Stimulated activated CD4-positive, alpha-beta T cell treated with anti-CD3 and anti-CD28 coated beads, TNF-alpha, amount 100 ng/mL, for 24 hours (primary cell): ENCODE measurements around the gene GLB1L3.
A peak's percentile ranks its signal among the peaks of the same experiment; 100 is the strongest.
"Not testable (repeated sequence)": the region's sequence is repeated elsewhere in the genome, so short reads cannot be mapped to it uniquely, and the experiment has no call there.

Experiments used
- DNase-seq, 3 experiments: peaks; one replicate each; pipeline ENCODE4 v3.0.0-alpha.2; 2020; ENCODE audit warnings: low read depth in 3 of 3

GLB1L3 gene

DNA sequence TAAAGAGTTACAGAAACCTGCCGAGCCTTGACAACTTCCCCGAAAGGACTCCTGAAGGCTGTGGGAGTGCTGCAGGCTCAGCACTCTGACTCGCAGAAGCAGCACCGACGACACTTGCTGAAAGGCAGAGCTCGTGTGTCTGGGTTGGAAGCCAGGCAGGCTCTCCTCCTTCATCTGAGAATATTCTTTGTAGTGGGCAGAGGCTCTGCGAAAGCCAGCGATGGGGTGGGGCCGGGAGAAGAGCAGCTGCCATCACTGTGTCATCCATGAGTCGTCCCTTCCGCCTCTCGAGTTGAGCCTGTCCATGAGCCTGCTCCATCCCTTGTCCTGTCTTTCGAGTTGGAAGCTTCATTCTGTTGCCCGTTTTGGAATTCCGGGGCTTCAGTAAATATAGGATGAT lies 67.5 kb downstream of the GLB1L3 start:
- DNase-seq = no peak

DNA sequence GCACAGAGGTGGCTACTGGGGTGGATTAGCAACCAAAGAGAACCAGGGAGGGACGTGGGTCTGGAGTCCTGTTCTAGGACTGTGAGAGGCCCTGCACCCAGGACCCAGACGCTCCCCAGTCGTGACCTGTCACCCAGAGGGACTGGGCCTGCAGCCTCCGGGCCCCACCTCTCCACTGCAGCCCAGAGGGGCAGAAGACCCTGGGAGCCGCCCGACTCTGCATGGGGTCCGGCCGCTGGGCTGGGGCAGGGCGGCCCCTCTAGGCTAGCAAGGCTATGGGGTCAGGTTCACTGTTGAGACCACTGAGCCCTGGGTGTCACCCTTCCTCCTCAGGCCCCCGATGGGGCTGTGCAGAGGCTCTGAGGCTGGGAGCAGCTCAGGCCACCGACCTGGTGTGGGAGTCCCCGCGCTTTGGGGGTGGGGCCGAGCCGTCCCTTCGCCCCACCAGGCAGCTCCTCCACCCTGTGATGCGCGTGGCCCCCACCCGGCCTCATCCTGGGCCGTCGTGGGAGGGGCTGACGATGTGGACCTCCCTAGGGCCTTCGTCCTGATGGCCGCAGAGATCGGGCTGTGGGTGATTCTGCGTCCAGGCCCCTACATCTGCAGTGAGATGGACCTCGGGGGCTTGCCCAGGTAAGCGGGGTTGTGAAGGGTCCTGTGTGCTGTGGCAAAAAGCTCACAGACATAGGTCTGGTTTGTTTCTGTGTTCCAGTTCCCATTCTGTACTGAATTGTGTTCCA lies 68.5 kb downstream of the GLB1L3 start:
- not testable (repeated sequence) for DNase-seq

DNA sequence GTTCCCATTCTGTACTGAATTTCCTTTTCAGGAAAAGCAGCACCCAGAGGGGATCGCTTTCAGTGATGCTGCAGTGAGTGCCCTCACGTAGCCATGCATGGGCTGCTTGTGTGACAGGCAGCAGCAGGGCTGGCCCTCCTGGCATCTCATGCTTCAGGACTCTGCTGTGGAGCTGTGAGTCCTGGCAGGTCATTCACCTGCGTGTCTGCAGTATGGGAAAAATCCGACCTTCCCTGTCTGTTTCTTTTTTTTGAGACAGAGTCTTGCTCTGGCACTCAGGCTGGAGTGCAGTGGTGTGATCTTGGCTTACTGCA lies 69.0 kb downstream of the GLB1L3 start:
- no peak for DNase-seq

DNA sequence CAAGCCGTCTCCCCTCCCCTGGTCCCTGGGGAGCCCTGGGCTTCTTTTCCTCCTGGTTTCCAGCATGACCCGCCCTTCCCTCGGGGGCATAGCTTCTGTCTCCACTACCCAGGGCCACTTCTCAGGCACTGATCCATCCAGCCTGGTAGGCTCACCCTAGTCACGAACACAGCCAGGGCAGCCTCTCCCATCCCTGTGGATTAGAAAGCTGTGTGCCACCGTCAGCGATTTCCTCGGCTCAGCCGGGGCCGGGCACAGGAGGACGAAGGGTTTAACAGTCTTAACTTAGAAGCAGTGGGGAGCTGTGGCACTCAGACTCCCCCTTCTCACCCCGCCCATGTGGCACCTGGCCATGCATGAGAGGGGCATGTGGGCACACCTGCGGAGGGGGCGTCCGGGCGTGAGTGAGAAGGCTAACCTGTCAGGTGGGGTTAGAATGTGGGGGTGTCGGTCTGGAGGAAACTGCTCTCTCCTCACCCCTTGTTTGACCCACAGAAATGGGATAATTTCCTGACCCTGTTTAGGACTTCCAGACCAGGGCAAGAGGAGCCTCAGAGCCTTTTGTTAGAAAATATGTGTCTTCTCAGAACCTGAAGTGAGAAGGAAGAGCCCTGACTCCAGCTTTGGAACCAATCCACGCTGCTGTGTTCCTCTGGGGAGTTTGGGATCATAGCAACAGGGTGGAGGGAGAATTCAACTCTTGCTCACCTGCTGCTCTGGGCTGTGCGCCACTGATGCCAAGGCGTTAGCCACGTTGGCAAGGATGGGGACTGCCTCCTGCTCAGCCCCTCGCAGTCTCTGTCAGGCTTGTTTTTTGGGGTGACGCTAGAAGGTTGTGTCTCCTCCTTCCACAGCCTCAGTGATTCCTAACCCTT lies 70.2 kb downstream of the GLB1L3 start:
- no peak for DNase-seq

DNA sequence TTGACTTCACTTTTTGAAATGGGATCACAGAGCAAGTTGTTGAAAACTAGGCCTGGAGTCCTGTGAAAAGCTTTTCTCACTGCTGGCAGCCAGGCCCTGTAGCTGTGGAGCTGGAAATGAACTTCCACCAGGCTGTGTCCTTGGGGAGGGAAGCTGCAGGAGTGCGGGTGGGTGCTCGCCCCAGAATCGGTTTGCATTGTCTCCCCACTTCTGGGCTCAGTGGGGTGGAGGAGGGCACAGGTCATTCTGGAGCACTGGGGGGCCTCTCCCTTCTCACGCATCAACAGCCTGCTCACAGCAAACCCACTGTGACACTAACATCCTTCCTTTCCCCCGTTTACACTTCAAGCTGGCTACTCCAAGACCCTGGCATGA lies 70.8 kb downstream of the GLB1L3 start:
- no peak for DNase-seq

DNA sequence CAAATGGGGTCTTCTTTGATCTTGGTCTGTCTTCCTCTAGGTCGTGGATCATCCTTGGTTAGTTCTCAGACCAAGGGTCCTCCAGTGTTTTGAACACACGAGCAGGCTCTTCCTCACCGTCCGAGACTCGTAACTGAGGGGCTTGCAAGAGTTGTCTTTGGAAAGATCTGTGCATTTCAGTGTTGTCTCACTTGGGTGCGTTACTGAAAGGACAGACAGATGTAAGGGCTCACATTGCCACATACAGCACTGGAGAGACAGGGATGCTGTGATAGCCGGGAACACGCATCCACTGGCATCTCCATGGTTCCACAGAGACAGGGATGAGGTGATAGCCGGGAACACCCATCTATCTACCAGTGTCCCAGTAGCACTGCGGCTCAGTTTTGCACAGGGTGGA lies 71.3 kb downstream of the GLB1L3 start:
- DNase-seq = no peak

DNA sequence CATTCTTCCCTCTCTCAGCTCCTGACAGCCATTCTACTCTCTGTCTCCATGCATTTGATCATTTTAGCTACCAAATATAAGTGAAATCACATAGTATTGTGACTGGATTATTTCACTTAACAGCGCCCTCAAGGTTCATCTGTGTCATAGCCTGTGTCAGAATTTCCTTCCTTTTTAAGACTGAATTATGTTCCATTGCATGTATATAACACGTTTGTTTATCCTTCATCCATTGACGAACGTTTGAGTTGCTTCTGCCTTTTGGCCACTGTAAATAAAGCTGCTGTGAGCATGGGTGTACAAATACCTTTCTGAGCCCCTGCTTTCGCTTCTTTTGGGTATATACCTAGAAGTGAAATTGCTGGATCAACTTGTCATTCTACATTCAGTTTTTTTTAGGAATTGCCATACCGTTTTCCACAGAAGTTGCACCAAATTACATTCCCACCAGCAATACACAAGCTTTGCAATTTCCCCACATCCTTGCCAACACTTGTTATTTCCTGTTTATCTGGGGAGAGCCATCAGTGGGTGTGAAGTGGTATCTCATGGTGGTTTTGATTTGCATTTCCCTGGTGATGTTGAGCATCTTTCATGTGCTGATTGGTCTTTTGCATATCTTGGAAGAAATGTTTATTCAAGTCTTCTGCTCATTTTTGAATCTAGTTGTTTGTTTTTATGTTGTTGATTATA lies 73.1 kb downstream of the GLB1L3 start:
- no peak for DNase-seq

DNA sequence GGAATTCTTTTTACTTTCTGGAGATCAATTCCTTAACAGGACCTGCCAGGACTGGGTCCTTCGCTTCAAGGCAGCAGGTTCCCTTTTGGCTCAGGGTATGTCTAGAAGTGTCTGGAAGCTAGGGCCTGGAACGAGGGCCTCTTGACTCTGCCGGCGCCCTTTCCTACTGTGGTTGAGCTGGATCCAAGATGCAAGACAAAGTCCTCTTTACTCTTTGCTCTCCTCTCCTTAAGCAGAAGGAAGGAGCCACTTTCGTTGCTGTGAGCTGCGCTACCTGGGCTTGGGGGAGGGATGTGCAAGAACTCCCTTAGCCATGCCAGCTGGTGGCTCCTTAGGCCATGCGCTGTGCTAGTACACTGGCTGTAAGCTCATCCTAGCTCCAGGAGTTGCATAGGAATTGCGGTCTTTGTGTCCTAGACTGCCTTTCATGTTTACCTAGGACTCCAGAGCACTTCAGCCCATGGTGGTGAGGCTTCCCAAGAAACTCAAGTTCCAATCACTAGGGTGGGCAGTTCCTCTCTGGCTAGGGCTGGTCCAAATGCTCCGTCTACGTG lies 73.7 kb downstream of the GLB1L3 start:
- no peak for DNase-seq

DNA sequence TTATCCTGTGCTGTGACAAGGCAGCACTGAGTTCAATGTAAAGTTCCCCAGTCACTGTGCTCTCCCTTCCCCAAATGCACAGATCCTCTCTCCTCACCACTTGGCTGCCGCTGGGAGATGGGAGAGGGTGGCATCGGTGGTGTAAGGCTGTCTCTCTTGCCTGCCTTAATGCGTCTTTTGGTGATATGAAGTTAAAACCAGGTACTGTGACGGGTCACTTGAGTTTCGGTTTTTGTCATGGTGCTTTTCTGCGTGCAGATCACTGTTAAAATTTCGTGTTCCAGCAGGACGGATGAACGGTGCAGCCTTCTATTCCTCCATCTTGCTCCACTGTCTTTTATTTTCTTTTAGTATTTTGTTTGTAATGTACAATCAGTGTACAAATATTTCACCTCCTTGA lies 74.2 kb downstream of the GLB1L3 start:
- no peak for DNase-seq

DNA sequence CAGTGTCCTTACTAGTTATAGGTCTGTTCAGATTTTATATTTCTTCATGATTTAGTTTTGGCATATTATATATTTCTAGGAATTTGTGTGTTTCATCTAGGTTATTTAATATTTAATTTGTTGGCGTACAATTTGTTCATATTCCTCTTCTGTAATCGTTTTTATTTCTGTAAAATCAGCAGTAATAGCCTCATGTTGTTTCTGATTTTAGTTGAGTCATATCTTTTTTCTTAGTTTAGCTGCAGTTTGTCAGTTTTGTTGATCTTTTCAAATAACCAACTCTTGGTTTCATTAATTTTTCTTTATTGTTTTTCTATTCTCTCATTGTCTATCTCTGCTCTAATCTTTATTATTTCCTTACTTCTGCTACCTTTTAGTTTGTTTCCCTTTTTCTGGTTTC lies 75.9 kb downstream of the GLB1L3 start:
- no peak for DNase-seq

DNA sequence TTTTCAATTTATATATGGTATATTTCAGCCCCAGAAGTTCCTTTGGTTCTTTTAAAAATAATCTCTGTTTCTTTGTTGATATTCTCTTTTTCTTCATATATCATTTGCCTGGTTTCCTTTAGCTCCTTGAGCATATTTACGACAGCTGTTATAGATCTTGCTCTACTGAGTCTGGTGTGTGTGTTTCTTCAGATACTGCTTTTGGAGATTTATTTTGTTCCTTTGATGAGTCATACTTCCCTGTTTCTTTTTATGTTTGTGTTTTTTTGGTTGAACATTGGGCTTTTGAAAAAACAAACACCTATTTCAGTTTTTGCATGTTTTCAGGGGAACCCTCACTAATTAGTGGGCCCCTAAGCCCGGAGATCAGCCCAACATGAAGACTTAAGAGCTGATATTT lies 79.0 kb downstream of the GLB1L3 start:
- DNase-seq = no peak

DNA sequence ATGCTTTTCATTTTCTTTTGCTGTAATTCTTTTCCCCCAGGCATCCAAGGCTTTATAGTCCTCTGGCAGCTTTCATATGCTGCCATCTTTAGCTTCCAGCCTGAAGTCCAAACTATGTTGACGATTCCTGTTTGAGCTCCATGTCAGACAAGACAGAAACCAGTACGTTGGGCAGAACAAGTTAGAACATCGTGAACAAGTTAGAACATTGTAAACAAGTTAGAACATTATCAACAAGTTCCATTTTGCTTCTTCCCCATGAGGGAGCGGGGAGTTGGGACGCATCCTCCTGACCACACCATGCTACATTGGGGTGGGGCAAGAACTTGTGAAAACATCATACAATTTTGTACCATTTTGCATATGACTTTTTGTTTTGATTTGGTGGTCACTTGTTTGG lies 79.5 kb downstream of the GLB1L3 start:
- DNase-seq = no peak

DNA sequence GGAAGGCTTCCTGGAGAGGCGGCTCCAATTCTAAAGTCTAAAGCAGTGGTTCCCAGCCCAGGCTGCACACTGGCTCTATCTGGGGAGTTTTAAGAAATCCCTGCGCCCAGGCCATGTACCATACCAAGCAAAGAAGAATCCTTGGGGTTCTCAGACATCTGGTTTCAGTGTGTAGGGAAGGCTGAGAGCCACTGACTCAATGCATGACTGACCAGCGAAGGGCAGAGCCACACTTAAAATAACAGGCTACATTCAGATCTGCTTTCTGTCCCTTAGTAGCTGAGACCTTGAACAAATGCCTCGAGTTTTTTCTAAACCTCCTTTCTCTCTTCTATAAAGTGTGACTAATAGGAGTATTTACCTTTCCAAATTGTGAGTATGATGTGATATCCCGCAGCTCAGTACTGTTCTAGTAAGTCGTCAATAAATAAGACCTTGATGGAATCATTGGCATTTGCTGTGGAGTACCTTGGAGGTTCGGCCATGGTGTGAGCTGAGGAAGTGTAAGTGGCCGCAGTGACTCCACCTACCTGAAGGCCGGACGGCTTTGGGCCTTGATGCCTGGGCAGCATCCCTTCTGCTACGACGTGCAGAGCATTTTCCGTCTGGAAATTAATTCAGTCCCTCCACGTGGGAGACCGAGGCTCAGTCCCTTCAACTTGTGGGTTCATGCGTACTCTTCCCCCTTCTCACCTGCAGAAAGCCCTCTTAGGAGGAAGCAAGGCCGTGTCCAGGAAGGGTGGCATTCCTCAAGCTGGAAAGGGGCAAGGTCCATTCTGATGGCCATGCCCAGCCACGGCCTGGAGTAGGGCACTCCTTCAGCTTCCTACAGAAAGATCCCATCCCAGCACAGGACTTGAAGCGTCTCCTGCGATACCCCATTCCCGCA lies 80.7 kb downstream of the GLB1L3 start:
- DNase-seq = no peak

DNA sequence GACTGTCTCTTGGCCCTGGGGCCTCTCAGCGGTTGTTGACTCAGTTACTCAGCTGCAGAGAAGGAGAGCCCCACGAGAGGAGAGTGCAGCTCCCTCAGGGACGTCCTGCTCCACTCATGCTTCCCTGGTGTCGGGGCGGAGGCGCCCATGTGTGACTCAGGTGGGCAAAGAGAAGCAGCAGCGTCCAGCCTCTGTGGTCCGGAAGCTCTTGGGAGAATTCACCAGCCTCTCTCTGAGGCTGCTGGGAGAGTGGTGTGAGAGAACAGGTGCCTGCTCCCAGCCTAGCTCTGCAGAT lies 81.3 kb downstream of the GLB1L3 start:
- no peak for DNase-seq

DNA sequence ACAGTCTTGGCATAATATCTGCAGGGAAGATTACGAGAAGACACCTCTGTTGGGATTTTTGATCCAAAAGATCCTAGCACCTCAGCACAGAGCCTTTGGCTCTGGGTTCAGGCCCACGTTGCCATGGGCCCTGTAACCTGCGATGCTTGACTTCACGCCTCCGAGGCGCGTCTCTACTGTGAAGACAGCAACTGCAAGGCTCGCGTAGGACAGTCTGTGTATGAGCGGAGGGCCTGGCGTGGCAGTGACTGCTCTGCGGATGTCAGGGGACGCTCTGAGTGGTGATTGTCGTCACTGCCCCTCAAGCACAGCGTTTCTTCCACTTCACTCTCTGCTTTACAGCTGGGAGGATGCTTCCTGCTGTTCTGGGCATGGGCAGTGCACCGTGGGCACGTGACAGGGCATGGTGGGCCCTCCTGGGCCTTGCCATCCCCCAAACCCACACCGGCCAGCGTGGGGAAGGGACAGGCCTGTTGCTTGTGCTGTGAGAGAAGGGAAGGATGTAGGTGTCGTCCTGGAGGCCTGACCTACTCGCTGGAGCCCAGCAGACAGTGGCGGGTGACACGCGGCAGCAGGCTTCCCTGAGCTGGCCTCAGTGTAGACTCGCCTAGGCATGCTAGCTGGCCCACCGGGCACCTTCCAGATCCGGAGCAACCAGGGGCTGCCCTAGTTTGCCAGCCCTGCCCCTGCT lies 82.1 kb downstream of the GLB1L3 start:
- no peak for DNase-seq

DNA sequence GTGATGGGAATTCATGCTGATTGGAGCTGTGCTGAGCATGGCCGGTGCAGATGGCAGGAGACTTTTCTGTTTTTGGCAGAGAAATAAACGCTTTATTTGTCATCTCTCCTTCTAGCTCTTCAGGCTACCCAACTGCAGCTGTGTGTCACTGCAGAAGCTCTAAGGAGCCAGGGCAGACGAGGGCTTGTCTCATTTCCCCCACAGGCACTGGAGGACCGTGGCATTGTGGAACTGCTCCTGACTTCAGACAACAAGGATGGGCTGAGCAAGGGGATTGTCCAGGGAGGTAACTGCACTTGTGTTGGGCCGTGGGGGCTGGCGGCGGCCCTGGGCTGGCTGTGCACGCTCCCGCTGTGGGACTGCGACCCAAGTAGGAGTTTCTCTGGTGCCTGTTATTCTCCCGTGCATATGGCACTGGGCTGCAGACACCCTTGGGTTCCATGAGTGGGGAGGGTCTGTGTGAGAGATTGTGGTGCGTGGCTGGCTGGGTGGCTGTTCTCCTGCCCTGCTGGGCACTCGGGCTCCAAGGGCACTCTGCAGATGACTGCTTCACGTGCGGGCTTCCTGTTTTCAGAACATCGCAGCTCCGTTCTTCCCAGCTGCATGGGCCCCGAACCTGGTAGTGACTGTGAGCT lies 82.8 kb downstream of the GLB1L3 start:
- no peak for DNase-seq

DNA sequence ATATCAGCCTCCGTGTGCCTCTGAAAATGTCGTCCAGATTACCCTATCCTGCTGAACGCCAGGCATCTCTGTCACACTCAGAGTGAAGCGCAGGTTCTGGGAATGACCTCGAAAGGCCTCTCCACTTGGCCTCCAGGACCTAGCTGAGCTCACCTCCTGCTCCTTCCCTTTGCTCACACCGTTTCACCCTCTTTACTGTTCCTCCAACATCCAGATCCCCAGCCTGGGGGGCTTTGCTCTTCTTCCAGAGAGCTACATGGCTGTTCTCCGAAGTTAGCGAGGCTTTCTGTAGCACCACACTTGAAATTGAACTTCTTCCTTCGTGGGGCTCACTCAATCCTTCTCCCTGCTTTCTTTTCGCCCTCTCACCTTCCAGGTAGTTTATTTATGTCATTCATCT lies 83.5 kb downstream of the GLB1L3 start:
- DNase-seq = no peak

DNA sequence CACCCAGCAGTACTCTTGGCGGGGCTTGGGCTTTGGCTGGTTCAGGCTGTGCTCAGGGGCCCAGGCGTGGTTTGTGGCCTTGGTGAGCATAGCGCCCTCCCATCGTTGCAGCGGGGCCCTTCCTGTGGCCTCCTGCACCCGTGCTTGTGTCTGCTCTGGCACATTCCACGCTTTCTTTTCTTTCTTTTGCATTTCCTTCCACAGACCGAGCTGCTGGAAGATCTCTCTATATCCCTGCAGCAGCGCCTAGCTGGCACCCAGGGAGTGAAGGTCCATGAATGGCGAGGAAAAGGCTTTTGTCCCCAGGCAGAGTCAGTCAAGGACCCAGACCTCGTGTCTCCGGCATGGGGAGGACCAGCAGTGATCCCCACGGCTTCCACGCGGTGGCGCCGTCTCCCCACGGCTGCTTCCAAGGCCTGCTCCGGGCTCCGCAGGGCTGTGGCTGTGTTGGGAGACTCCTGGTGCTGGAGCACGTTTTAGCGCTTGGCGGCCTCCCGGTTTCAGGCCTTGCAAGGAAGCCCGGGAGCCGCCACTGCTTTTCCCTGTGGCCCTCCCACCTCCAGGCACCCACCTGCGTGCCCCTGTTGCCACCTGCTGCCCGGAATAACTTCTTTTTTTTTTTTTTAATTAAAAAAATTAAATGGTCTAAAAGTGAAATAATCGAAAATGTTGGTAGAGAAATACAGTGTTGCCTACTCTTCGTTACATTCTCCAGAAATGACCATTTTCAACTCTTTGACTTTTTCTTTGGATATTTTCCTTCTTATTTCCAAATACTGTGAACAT lies 84.1 kb downstream of the GLB1L3 start:
- peak; percentile 39 to 74 (median 45) for DNase-seq

DNA sequence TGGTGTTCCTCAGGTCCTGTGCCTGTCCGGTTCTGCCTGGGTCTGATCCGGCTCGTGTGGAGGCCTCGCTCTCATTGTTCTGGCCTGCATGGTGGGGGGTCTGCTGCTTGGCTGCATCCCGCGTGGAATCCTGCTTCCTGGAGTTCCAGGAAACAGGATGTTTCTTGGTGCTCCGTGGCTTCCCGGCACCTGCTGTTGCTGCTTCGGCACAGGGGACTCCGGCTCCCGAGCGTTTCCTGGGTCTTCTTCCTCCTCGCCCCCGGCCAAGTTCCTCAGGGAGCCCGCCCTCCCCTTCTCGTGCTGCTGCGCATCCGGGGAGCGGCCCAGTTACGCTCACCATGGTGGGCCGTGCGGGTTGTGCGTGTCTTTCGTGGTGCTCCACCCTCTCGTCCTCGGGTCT lies 85.5 kb downstream of the GLB1L3 start:
- DNase-seq = no peak
